HG03159 (cell line): ENCODE measurements around the gene LAMA2.

Experiments
- ATAC-seq: cut with Tn5 transposase; IDR thresholded peaks from one replicate; pipeline ENCODE4 v1.9.1; 2021; ENCODE audit warnings: mild to moderate bottlenecking, moderate library complexity; ENCODE audit not compliant: unreplicated experiment

LAMA2 gene

DNA sequence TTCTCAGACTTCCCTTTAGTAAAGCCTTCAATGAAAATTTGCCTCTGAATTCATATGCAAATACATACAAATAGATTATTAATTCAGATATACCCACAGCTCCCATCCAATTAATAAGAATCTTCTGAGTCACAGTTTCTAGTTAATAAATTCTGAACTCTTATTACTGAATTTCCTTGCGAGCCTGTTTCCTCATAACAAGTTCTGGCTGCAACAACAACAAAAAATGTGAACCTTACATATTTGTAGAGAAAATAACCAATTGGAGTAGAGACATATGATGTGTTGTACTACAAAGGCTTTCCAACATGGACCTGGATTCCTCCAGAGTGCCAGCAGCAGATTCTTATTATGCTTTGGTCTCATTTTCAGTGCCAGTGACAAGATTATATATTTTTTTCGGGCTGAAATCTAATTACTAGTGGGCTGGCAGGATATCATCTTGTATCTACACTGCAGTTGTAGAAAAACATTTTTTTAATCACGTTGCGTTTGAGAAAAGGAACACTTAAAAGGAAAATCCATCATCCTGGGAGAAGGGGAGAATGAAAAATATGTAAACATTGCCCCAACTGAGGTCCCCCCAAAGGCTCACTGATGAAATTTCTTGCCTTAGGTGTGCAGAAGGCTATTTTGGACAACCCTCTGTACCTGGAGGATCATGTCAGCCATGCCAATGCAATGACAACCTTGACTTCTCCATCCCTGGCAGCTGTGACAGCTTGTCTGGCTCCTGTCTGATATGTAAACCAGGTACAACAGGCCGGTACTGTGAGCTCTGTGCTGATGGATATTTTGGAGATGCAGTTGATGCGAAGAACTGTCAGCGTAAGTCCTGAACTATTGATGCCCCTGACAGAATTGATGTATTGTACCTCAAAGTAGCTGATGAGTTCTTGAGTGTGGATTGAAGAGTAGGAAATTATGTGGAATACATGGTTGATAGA, 404.6 kb downstream of the LAMA2 start:
- no peak for ATAC-seq

DNA sequence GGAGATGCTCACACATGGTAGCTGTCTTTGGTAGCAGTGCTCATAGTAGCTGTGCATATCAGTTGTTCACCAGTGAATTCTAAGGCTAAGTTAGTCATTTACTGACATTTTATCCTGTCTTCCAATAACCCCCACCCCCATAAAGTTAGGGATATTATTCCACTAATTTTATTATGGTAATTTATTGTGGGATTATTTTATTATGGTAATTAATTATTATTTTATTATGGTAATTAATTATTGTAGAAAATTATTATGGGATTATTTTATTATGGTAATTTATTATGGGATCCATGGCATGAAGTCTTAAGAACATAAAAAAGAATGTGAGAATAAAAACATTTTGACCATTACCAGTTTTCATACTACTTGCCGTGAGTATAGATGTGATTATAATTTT, 406.5 kb downstream of the LAMA2 start:
- no peak for ATAC-seq

DNA sequence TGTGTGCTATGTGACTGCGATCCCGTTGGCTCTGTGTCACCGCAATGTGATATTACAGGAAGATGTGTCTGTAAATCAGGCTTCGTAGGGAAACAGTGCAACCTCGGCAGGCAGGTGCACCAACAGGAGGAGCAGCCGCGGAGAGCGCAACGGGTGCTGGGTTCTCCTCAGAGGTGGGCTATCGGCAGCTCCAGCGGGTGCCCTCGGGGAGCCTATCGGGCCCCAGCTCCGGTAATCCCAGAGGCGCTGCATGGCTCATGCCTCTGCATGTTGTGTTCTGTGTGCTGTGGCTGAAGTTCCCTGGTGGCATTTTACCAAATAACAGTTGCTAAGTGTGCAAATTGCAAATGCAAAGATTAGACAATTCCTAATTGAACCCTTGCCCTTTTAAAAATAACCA, 409.9 kb downstream of the LAMA2 start:
- no peak for ATAC-seq

GRCh38 chr6:129297592-129297991, 414.7 kb downstream of the LAMA2 start:
- ATAC-seq, result no peak

- ATAC-seq, result no peak
These were observed 419.7 kb downstream of the LAMA2 start for GRCh38 chr6:129302671-129303070.

DNA sequence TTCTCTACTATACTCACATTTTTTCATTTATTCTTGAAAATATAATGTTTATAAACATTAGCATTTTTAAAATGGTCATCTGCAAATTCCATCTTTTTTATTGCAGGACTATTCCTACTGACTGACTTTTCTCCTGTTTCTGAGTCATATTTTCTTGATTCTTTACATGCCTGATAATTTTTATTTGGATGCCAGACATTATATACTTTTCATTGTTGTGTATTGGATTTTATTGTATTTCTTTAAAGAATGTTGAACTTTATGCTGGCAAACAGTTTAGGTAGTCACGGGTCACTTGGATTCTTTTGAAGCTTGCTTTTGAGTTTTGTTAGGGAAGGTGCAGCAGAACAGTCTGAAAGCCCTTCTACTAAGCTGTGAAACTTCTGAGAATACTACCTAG, 423.9 kb downstream of the LAMA2 start:
- ATAC-seq, result no peak

GRCh38 chr6:129307845-129308244, 424.9 kb downstream of the LAMA2 start:
- no peak for ATAC-seq

DNA sequence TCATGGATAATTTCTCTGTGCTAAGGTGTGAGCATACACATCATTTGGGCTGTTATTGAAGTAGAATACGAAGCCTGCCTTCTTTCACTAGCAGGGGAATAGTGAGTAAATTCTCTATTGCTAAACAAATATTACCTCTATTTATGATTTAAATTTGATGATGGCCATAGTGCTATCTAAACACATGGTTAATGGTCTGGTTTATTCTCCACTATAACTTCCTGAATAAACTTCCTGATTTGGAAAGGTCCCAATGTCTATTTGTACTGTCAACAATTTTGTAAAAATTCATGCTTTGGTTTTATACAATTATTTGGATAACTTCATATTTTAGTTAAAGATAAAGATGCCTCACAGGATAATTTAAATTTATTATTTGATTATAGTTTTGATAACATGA, 426.2 kb downstream of the LAMA2 start:
- ATAC-seq, result no peak

DNA sequence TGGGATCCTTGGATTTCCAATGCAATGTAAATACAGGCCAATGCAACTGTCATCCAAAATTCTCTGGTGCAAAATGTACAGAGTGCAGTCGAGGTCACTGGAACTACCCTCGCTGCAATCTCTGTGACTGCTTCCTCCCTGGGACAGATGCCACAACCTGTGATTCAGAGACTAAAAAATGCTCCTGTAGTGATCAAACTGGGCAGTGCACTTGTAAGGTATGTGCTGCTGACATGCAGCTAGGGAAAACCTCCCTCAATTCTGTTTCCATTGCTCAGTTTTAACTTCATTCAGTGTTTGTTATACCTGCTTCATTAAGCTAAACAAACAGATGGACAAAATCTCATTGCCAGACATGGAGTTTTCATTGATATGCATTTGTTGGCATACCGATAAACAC, 429.9 kb downstream of the LAMA2 start:
- ATAC-seq, result no peak

GRCh38 chr6:129314575-129314974, 431.6 kb downstream of the LAMA2 start:
- ATAC-seq, result no peak

DNA sequence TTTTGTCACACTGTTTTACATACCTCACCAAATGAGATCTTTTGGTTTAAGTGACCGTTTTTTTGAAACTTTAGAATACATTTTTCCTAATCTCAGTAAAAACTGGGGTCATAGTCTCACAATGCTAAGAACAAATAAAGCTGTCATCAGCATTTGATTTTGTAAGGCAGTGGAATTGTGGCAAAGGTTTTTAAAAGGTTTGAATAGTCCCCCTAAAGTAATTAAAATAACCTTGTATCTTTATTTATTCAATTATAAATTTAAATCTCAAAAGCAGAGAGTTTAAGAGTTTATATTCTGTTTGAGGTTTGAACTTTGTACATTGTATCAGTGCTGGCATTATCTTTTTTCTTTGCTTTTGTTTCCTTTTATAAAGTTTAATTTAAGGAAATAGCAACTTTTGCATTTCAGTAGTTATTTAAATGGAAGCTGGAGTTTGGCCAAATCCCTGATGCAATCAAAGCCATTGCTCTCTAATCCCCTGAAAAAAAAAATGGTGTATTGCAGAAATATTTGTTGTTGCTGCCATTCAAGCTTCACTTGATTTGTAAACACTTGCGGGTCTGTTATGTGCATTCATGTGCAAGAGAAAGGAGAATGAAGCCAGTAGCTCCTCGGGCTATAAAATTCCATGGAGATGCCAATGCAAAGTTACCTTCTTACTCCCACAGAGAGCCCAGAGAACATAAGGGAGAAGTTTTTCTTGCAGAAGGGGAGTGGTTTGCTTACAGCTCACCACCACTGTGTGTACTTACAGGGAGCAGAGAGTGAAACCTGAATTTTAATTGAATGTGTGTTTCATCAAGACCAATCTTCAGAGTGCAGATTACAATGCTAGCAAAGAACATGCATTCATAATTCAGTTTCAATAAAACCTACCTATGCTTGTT, 435.2 kb downstream of the LAMA2 start:
- no peak for ATAC-seq

DNA sequence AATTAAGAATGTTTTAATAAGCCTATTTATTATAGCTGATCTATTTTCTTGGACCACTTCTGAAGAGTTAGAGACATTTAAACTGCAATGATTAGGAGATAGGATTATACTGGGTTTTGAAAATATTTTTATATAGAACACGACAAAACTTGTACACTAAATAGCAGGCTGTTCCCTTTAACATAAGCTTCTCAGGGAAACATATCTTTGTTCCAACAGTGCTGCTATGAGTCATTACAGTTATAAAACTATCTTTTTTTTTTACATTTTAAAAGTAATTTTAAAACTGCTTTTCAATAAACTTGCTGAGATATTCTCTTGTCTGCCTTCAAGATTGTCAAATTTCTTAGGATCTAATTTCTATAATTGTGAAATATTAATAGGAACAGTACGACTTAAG, 438.0 kb downstream of the LAMA2 start:
- ATAC-seq, result no peak

DNA sequence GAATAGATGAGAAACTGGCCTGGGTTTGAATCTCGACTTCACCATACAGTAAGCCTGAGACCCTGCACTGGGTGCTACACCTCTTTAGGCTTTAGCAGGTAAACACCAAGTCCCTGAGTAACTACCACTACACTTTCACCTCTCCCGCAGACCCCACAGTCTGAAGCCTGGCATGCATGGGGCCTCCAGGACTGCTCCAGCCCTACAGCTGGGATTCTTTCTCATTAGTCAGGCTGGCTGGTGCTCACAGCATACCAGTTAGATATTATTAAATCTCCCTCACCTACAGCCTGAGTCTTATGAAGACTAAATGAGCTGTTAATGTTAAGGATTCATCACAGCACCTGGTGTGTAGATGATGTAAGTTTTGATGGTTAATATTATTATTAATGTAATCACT, 438.4 kb downstream of the LAMA2 start:
- ATAC-seq, result no peak

DNA sequence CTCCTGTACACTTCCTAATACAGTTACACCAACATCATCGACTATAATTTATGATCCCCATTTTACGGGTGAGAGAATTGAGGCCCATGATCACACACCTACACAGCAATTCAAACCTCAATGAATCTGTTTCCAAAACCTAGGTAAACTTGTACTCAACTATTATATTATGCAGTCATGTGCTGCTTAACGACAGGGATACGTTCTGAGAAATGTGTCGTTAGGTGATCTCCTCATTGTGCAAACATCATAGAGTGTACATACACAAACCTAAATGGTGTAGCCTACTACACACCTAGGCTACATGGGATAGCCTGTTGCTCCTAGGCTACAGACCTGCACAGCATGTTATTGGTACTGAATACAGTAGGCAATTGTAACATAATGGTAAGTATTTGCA, 441.4 kb downstream of the LAMA2 start:
- ATAC-seq, result no peak

GRCh38 chr6:129329678-129330077, 446.7 kb downstream of the LAMA2 start:
- ATAC-seq, result no peak

GRCh38 chr6:129331450-129332138, 448.7 kb downstream of the LAMA2 start:
- ATAC-seq, result no peak

- ATAC-seq, result no peak
These were observed 452.9 kb downstream of the LAMA2 start for GRCh38 chr6:129335792-129336191.

DNA sequence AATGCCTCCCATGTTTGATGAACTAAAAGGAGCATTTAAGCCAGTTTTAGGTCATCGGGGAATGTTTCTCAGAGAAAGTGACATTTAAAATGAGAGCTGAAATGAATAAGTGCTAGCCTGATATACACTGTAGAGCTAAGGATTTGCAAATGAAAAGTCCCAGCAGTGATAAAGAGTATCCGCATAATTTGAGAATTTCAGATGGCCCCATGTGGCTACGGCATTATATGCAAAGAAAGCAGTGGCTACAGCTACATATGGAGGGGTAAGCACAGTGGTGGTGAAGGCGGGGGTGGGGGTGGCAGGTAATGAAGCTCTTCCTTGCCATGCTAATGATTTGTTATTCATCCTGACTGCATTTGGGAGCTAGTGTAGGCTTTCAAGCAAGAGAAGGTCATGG, 455.7 kb downstream of the LAMA2 start:
- ATAC-seq, result no peak

- no peak for ATAC-seq
These were observed 458.0 kb downstream of the LAMA2 start for GRCh38 chr6:129340983-129341382.

DNA sequence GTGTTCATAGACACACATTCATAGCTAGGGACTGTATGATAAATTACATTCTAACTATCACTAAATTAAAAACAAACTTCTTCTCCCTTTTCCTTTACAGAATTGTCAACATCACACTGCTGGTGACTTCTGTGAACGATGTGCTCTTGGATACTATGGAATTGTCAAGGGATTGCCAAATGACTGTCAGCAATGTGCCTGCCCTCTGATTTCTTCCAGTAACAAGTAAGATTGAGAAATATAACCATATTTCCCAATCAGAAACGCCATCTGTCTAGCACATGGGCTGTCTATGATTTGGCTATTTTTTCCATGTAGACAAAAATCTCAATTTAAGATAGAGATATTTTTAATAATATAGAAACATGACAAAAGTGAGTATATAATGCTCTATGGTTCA, 459.3 kb downstream of the LAMA2 start:
- ATAC-seq, result no peak

DNA sequence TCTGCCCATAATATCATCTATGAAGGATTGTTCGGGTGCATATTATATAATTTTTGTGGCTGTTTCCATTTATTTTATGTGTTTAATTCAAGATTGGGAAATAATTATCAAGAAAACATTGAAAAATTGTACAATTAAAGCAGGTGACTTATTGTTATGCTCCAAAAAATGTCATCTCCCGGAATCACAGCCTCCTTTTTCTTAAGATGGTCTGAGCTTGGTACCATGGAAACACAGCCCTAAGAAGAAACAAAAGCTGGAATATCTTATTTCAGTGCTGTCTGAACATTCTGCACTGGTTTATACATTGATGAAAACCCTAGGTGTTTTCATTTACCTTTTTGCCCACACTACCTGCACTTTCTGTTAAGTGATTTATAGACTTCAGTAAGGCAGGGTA, 459.9 kb downstream of the LAMA2 start:
- ATAC-seq, result no peak
